Fibroblast of skin of scalp (primary cell): ENCODE data around the gene NOX3.

Source experiments
- DNase-seq: peaks from one replicate; pipeline ENCODE4 v3.0.0-alpha.2; 2013

The NOX3 gene

DNA sequence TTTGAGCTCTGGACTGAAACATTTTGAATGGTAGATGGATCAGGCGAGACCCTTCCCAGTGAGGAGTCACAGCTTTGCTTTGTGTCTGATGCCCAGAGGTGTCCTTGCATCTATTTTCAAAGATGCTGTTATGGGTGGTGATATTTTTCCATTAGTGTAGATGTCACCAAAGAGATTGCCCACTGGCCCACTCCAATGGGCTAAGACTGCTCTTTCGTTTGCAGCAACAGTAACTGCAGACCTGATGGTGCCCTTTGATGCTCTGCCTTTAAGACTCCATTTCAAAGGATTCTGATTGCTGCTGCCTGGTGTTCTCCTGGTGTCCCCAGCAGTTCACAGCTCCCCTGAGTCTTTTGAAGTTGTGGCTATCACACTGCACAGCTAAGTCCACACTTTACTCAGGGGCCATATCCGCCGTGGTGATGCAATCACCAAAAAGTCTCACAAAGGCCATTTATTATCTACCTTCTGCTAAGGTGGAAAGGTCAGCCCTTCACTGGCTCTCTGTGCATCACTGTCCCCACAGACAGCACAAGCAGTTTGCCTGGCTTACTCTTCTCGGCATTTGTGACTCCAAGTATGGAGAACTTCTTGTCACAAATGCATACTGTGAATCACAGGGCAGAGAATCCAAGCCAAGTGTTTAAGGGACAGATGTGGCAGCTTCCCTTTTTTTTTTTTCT lies 56.4 kb downstream of the NOX3 start:
- no peak for DNase-seq

DNA sequence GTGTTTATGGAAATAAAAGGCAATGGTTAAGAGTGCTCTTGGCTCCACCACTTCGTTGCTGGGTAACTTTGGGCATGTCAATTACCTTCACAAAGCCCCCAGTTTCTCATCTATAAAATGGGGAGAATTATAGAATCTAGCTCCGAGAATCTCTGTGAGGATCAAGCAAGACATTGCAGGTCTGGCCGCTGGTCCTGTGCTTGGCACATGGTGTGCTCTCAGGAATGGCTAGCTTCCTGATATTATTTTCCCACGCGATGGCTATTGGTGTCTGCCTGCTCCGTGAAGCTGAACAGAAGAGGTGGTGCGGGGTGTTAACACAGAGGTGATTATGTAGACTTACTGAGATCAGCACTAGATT lies 57.0 kb downstream of the NOX3 start:
- DNase-seq: no peak

DNA sequence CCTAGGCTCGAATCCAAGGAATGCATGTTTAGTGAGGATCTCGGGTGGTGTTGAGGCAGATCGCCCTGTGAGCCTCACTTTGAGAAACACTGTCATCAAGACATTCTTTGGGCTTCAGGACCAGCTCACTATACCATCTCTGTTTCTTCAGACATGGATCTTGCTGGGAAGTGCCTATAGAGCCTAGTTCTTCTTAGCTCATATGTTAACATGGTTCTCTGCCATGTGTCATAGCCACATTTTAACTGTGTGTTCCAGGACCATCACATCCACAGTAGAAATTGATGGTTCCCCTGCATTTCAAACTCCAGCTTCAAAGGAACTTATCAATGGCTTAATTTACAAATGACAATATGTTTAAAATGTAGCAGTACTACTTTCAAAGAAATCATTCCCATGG lies 57.4 kb downstream of the NOX3 start:
- DNase-seq: no peak

DNA sequence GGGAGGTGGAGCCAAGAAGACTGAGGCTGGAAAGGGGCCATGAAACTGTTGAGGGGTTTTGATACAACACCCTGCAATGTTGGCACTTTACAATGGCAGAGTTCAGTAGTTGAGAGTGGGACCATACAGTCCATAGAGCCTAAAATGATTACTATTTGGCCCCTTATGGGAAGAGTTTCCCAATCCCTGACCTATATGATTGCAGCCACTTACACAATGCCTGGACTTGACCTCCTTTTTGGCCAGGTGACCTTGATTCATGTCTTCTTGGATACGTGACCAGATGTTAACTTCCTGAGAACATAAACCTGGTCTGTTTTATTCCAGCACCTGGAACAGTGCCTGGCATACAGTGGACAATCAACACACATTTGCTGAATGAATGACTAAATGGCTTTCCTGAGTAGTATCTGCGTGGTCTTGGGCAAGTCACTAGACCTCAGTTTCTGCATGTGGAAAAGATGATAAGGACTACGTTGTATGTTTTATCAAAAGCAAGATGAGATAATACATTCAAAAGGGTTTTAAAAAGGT lies 58.4 kb downstream of the NOX3 start:
- DNase-seq: no peak

DNA sequence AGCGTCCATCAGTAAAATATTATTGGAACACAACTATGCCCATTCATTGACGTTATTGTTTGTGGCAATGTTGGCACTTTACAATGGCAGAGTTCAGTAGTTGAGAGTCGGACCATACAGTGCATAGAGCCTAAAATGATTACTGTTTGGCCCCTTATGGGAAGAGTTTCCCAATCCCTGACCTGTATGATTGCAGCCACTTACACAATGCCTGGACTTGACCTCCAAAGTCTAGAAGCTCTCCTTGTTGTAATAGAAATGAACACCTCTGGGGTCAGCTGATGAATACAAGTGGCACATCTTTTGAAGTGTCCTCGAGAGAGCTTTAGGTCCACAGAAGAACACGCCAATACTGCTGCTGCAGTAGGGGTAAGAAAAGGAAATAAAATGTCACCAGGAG lies 59.0 kb downstream of the NOX3 start:
- DNase-seq: no peak

DNA sequence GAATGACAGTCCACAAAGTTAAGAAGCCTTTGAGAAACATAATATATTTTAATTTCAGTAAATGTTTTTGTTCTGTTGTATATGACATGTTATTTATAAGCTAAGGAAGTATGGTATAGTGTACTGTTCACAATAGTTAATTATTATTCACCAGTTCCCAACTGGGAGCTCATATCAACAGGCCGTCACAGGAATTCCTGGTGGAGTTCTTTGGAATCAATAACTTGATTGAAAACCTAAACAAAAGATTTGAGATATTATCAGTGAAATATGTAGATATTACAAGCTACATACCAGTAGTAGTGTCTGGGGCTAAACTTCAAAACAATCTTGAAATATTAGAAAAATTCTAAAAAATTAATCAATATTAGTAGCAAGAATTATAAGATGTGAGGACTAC lies 60.3 kb downstream of the NOX3 start:
- DNase-seq: no peak

DNA sequence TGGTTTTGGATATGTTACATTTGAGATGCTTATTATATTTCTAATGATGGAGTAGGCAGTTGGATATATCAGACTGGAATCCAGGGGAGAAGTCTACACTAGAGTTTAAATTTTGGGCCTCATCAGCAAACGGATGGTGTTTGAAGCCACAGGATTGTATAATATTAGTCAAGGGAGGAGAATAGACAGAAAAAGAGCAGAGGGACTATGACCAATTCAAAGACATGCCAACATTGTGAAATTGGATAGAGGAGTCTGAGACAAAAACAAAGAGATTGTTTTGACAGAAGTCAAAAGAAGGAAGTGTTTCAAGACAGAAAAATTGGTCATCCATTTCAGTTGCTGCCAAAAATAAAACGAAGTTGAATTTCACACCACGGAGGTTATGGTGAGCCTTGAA lies 66.5 kb downstream of the NOX3 start:
- DNase-seq: no peak

DNA sequence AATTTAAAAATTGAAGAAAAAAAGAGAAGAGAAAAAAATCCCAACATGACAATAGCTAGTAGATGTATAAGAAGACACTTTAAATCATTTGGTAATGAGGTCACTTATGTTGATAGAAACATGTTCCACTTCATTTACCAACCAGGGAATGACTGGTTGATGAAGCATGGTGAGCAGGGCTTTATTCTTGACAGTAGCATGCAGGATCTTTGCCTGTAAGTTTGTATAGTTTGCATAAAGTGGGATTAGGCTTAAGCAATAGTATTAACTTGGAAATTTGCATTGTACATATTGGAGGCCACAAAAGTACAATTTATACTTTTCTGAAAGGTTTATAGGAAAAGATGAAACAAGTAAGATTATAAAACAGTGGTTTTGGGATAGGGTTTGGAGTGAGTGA lies 67.0 kb downstream of the NOX3 start:
- DNase-seq: peak; percentile 30

DNA sequence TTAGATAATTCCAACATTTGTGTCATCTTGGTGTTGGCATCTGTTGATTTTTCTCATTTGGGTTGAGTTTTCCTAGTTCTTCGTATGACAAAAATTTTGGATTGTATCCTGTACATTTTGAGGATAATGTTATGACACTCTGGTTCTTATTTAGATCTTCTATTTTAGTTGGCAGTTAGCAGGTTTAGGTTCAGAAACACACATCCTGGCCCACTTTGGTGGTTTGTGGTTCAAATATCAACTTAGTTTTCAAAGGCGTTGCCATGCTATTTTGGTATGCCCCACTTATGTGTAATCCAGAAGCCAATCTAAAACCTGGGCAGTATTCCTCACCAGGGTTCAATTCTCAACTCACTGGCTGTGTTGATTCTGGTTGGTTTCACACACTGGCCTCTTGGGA lies 68.2 kb downstream of the NOX3 start:
- DNase-seq: no peak

DNA sequence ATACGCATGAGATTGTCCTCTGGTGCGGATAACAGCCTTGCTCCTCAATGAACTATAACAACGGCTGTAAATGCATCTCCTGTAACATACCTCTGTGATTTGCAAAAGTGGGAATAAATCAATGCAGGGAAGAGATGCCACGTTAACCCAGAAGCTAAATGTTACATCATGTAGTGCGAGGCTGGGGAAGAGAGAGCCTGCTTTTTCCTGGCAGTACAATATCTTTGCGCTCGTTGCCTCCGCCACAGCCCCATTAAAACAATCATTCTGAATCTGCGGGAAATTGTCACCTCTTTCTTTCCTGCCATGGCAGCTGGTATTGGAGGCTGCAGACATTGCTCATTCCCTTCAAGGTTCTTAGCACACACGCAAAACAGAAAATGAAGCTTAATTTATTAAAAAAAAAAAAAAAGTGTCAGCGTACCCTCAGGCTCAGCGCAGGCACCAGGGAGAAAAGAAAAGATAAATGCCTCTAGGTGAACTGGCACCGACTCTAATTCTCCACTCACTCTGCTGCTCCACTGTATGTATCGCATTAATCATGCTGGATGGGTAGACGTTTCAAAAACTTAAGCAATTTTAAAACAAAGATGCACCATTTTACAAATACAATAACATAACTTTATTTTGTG lies 71.2 kb downstream of the NOX3 start:
- no peak for DNase-seq

DNA sequence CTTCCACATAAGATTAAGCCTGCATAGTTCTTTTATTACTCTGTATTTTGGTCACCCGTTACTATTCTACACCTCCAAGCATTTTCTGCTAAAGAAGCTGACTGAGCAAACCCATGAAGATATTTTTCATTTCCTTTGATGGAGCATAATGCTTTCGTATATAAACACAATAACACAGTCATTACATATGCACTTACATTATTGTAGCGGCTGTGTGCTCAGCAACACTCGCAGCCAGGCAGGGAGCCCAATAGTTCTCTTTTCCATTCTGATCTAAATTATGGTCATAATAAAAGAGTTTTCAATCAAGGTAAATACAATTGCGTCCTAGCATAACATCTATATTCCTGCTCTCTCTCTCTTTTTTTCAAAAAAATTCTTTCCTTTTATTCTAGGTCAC lies 71.7 kb downstream of the NOX3 start:
- no peak for DNase-seq

DNA sequence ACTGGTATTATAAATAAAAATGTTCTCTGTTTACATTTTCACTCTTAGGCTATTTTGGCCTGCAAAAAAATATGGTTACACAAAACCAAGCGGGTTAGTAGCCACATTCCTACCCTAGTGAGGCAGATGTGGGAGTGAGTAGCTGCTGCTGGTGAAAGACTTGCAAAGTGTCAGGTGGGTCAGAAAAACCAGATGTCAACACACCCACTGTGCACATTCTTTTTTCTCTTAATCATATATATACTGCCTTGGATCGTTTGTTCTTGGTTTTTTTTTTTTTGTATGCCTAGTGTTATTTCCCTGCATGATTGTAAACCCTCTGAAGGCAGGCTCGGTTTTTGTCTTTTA lies 73.3 kb downstream of the NOX3 start:
- peak; percentile 72 for DNase-seq

DNA sequence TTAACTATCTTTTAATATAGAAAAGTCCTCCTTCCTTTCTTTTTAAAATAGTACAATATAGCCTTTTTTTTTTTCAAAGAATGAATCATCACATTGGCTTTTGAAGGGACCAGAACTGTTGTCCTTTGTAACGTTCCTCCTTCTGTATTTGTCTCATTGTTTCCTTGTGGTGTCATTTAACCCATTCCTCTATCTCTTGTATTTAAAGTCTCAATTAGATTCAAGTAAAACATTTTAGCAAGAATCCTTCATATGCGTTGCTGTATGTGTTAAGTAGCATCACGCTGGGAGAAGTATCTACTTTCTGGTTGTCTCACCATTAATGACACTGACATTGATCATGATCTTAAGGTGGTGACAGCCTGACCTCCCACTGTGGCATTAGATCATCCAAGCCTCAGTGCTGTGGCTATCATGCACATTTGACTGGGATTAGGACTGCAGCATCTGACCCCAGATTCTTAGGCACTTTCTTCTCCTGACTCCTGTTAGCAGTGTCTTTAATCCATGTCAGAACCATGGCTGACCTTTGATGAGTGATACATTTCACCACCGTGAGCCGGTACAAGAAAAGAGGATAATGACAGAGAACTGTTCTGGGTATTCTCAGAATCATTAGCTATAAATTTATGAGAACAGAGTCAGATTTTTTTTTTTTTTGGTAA lies 73.8 kb downstream of the NOX3 start:
- DNase-seq: peak; percentile 89

DNA sequence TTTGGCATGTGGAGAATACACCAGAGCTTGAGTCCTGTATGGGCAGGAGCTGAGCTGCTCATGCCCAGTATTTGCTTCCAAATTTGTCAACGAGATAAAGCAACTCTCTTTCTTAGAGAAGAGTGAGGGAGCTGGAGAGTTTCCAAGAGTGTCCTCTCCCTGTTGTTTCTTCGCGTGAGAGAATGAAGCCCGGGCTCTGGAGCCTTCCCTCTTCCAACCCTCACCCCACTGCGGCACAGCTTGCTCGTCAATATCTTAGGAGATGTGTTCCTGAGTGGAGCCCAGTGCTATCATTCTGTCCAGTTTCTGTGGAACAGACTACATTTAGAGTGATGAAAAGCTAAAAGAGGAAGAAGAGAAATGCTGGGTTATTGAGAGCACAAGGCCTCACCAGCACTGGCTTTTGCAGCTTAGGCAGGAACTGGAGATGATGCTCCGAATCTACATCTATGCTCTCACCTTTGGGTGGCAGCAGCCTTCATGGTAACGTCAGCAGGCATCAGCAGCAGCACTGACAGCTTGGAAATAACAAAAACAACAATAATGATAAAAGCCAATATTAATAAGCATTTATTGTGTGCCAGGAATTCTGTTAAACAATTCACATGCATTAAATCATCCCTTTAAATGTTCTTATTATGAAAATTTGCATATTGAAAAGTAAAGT lies 74.8 kb downstream of the NOX3 start:
- DNase-seq: no peak

DNA sequence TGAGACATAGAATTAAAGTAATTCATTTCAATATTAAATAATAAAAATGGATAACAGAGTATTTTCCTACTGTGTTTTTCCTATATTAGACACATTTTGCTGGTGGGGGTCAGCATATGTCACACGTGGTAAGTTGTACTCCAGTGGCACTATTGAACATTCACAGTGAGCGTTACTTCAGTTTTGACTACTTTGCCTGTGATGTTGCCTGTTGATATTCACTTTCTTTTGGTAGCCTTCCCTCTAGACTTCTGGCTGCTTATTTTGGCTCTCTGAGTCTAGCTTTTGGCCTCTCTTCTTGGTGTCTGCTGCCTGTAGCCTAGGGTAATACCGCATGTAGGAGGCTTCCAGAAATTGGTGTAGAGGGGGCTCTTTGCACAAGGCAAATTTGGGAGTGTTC lies 76.9 kb downstream of the NOX3 start:
- no peak for DNase-seq

DNA sequence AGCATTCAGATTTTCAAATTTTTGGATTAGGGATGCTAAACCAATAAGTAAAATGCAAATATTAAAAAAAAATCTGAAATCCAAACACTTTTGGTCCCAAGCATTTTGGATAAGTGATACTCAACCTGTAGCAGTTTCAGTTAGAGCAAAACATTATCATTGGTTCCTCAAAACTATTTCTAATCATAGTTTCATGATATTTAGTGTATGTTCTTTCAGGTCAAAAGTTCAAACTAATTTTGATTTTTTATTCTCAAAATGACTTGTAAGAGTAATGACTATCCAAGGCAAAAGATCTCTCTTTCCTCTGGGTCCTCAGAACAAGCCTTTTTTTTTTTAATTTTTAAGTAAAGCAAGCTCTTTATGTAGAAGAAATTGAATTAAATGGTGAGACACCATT lies 77.4 kb downstream of the NOX3 start:
- DNase-seq: no peak

DNA sequence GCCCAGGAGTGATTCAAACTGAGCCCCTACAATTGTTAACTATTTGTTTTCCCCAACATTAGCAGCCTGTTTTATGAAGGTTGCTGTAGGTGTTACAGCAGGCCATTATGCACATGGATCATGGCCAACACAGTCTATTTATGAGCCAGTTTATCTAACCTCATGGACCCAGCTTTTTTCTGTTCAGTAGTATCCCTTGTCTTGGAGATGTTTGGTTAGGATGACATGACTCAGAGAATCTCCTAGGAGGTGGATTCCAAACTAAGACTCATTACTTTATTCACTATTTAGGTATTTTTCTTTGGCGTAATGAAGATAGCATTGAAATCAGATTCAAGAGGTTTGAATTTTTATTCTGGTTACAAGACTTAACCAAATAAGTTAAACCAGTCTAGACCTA lies 78.6 kb downstream of the NOX3 start:
- peak; percentile 89 for DNase-seq

DNA sequence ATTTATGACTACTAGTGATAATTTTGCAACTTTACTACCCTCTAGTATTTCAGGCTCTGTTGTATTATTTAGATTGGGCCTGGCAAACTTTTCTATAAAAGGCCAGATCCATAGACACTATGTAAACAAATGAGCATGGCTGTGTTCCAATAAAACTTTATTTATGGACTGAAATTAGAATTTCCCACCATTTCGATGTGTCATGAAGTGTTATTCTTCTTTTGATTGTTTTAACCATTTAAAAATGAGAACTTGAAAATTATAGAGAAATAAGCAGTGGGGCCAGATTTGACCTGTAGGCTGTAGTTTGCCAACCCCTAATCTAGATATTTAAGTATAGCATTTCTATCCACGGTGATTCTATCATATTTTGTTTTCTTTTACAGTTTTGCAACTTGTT lies 79.8 kb downstream of the NOX3 start:
- no peak for DNase-seq

DNA sequence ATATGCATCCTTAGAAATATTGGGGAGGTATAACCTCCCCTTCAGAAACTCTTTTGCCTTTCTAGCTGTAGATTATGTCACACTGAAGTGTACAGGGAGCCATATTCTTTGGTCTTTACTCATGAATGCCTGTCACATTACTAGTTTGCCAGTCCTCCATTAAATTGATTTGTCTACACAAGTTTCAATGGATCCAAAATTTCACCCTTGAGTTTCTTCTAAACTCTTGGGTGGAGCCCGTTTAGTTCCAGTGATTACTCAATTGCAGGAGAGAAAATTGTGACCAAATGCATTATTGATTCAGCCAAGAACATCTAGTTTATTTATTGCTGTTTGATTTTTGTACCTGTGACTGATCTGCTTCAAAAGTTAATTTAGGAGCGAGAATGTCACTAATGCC lies 81.0 kb downstream of the NOX3 start:
- no peak for DNase-seq

DNA sequence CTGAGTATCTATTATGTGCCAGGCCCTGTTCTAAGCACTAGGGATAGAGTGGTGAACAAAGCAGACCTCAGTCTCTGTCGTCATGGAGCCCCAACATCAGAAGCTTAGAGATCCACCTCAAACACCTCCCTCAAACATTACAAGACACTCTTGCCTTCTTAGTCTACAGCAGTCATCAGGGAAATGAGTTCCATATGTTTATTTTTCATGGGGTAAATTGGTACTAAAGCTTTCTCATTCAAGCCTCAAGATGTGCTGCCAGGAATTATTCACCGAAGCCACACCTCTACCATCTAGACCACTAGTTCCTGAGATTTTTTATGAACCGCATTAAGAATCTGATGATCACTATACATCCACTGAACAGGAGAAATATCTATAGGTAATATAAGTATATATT lies 82.4 kb downstream of the NOX3 start:
- DNase-seq: peak; percentile 22

DNA sequence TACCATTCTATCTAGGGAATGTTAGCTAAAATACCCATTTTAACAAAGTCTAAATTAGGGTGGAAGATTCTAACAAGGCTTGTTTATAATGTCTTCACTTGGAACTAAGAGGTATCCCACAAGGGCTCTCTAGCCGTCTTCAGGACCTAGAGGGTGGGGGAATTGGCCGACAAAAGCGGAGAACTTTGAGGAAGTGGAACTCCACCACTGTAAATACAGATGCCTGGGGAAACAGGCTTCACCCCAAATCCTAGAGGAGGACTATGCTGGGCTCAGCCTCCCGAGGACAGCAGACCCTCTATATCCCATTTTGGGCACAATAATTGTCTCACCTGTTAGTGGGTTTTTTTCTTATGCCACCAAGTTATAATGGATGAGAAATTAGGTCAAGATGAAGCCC lies 83.4 kb downstream of the NOX3 start:
- no peak for DNase-seq

DNA sequence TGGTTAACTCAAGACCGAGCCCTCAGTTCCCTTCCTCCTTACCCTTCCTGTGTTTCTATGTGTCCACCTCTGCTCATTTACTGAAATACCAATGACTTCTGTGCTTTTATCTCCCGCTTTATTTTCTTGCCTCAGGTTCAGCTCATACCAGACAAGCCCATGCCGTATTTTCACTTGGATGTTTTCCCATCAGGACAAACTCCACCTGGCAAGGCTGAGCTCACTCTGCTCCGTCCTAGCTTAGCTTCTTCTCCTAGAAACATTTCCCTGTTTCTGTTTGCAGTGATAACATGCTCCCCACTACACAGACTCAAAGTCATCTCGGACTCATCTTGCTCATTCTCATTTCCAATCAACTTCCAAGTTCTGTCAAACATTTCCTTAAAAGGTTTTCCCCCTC lies 84.4 kb downstream of the NOX3 start:
- DNase-seq: no peak

DNA sequence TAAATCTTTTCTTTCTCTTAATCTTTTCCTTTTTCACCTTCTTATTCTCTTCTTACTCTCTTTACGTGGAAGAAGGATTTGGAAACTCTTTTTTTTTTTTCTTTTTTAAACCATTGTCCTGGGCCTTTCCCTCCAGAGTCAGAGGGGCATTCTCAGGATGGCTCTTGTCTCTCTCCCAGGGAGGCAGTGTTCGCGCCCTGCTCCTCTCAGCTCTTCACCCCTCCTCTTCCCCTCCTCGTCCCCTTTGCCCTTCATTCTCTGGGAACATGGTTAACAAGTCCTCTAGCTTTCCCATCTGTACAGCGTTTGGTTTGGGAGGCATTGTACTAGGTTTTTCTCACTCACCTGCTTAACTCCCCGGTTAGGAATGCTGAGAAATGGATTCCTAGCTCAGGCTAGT lies 89.3 kb downstream of the NOX3 start:
- no peak for DNase-seq
